Measurements from ENCODE around the gene CD37.

CD37 gene

GRCh38 chr19:49301866-49302252 lies 33.3 kb upstream of the CD37 start:
- no peak for TF ChIP-seq CTCF (IDR thresholded peaks at IDR 0.05)

- TF ChIP-seq CTCF (IDR thresholded peaks at IDR 0.05): no peak
Observed at GRCh38 chr19:49309087-49309486, 26.1 kb upstream of the CD37 start.

- no peak for TF ChIP-seq CTCF (IDR thresholded peaks at IDR 0.05)
Observed at GRCh38 chr19:49315111-49315510, 20.1 kb upstream of the CD37 start.

GRCh38 chr19:49316284-49316683 lies 18.9 kb upstream of the CD37 start:
- no peak for TF ChIP-seq CTCF (IDR thresholded peaks at IDR 0.05)

GRCh38 chr19:49318296-49318695 lies 16.9 kb upstream of the CD37 start:
- no peak for TF ChIP-seq CTCF (IDR thresholded peaks at IDR 0.05)

GRCh38 chr19:49324801-49325576 lies 10.2 kb upstream of the CD37 start, which contains the start of gene SLC6A16:
SLC6A16 (minus strand) TSS chr19:49325191; CDS start chr19:49311347, 13,844 bp downstream.
- no peak for TF ChIP-seq CTCF (IDR thresholded peaks at IDR 0.05)

GRCh38 chr19:49326165-49326704 lies 9.0 kb upstream of the CD37 start:
- TF ChIP-seq CTCF (IDR thresholded peaks at IDR 0.05): no peak
